Effector memory CD4-positive, alpha-beta T cell (primary cell): ENCODE measurements around the gene ADCY10.
"Not testable (repeated sequence)": the region's sequence is repeated elsewhere in the genome, so short reads cannot be mapped to it uniquely, and the experiment has no call there.

Experiments
- DNase-seq, 3 donors: peaks; one replicate each; pipeline ENCODE4 v3.0.0-alpha.2; 2020
- H3K27ac ChIP-seq: 2 replicates; pipeline ENCODE4 v1.7.0; 2013; ENCODE audit warnings: mild to moderate bottlenecking, low read length, moderate library complexity; ENCODE audit not compliant: insufficient read depth, poor library complexity, severe bottlenecking
- H3K27me3 ChIP-seq: replicated peaks from 2 replicates; pipeline ENCODE4 v1.7.0; 2013; ENCODE audit warnings: mild to moderate bottlenecking, low read length; ENCODE audit not compliant: insufficient read depth, control insufficient read depth, poor library complexity, severe bottlenecking
- H3K36me3 ChIP-seq: 2 replicates; pipeline ENCODE4 v1.7.0; 2013; ENCODE audit warnings: mild to moderate bottlenecking, low read length, moderate library complexity; ENCODE audit not compliant: control insufficient read depth, insufficient read depth
- H3K4me1 ChIP-seq: 2 replicates; pipeline ENCODE4 v1.7.0; 2013; ENCODE audit warnings: low read length, mild to moderate bottlenecking; ENCODE audit not compliant: control insufficient read depth, insufficient read depth, poor library complexity, severe bottlenecking
- H3K4me3 ChIP-seq: 2 replicates; pipeline ENCODE4 v1.7.0; 2013; ENCODE audit warnings: low read length, low read depth, mild to moderate bottlenecking; ENCODE audit not compliant: insufficient read depth, poor library complexity, severe bottlenecking
- H3K9me3 ChIP-seq: 2 replicates; pipeline ENCODE4 v1.7.0; 2013; ENCODE audit warnings: mild to moderate bottlenecking, low read length, moderate library complexity; ENCODE audit not compliant: control insufficient read depth

The ADCY10 gene

GRCh38 chr1:167871331-167871730 lies 42.6 kb downstream of the ADCY10 start:
- Histone ChIP-seq H3K9me3 (no peaks in the 10 kb centered on the region), H3K27me3 (no peaks in the 10 kb centered on the region), H3K27ac (no peak overlapping the region), H3K36me3 (no peaks in the 10 kb centered on the region), H3K4me1 (no peaks in the 10 kb centered on the region), H3K4me3 (no peak overlapping the region)
- DNase-seq, result no peak

GRCh38 chr1:167869157-167870001 lies 44.6 kb downstream of the ADCY10 start:
- H3K27me3 ChIP-seq, H3K27ac ChIP-seq, H3K4me3 ChIP-seq, H3K36me3 ChIP-seq, H3K9me3 ChIP-seq, H3K4me1 ChIP-seq, DNase-seq: not testable (repeated sequence)

GRCh38 chr1:167866739-167867414 lies 47.1 kb downstream of the ADCY10 start:
- not testable (repeated sequence) for H3K27me3 ChIP-seq, DNase-seq, H3K27ac ChIP-seq, H3K4me1 ChIP-seq, H3K4me3 ChIP-seq, H3K36me3 ChIP-seq, H3K9me3 ChIP-seq

GRCh38 chr1:167866326-167866725 lies 47.6 kb downstream of the ADCY10 start:
- not testable (repeated sequence) for DNase-seq, H3K4me3 ChIP-seq, H3K27ac ChIP-seq

GRCh38 chr1:167865804-167866308 lies 48.1 kb downstream of the ADCY10 start:
- H3K4me3 ChIP-seq, H3K4me1 ChIP-seq, H3K27me3 ChIP-seq, DNase-seq, H3K36me3 ChIP-seq, H3K27ac ChIP-seq, H3K9me3 ChIP-seq: not testable (repeated sequence)

More at GRCh38 chr1:167866326-167866725, 47.6 kb downstream of the ADCY10 start:
- not testable (repeated sequence) for H3K4me1 ChIP-seq, H3K27me3 ChIP-seq, H3K9me3 ChIP-seq, H3K36me3 ChIP-seq

- H3K36me3 ChIP-seq, H3K27me3 ChIP-seq, H3K4me1 ChIP-seq, H3K27ac ChIP-seq, H3K4me3 ChIP-seq, H3K9me3 ChIP-seq, DNase-seq: not testable (repeated sequence)
Observed at GRCh38 chr1:167865193-167865592, 48.7 kb downstream of the ADCY10 start.

GRCh38 chr1:167864392-167865032 lies 49.4 kb downstream of the ADCY10 start:
- Histone ChIP-seq H3K36me3 (no peaks in the 10 kb centered on the region), H3K4me1 (no peaks in the 10 kb centered on the region), H3K9me3 (no peaks in the 10 kb centered on the region), H3K27ac (no peak overlapping the region), H3K4me3 (no peak overlapping the region), H3K27me3 (no peaks in the 10 kb centered on the region)
- DNase-seq, result no peak

- Histone ChIP-seq H3K9me3 (no peaks in the 10 kb centered on the region), H3K4me1 (no peaks in the 10 kb centered on the region), H3K27ac (no peak overlapping the region), H3K36me3 (no peaks in the 10 kb centered on the region), H3K27me3 (no peaks in the 10 kb centered on the region), H3K4me3 (no peak overlapping the region)
- DNase-seq, result no peak
Observed at GRCh38 chr1:167863921-167864279, 50.0 kb downstream of the ADCY10 start.

GRCh38 chr1:167863191-167863920 lies 50.6 kb downstream of the ADCY10 start:
- not testable (repeated sequence) for H3K9me3 ChIP-seq, H3K4me1 ChIP-seq, H3K4me3 ChIP-seq, H3K27ac ChIP-seq, DNase-seq, H3K36me3 ChIP-seq, H3K27me3 ChIP-seq
